Measurements from ENCODE around the gene P4HTM.
A peak's percentile ranks its signal among the peaks of the same experiment; 100 is the strongest.

P4HTM gene

GRCh38 chr3:48990636-48991469, 812 bp downstream of the P4HTM start:
- DNase-seq (ENCODE audit: low spot score), result no peak
- peak overlapping the region; percentile 97 for H3K4ac ChIP-seq (ENCODE audit: low read length)

DNA sequence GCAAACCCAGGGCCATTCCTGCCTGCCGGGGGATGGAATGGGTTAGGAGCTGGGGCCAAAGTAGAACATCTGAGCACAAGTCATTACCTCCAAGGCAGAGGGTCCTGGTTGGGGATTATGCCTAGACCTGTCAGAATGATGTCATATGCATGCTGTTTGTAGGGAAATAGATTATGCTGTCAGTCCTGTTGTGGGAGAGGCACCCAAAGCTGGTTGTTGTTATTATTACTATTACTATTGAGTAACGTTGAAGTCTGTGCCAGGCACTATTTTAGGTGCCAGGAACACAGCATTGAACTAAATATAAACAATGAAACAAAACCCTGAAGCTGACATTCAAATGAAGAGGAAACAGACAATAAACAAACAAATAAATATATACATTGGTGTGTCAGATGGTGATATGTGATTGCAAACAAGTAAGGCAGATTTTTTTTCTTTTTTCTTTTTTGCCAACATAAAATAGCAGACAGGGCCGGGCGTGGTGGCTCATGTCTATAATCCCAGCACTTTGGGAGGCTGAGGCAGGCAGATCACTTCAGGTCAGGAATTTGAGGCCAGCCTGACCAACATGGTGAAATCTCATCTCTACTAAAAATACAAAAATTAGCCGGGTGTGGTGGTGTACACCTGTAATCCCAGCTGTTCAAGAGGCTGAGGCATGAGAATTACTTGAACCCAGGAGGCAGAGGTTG, 2.0 kb downstream of the P4HTM start:
- no peak overlapping the region for H4K8ac ChIP-seq (ENCODE audit: low read depth, low read length)
- H2AFZ ChIP-seq (ENCODE audit: low read length), result no peak overlapping the region
- no peak overlapping the region for H3K4me3 ChIP-seq (ENCODE audit: low read length in 2 of 2)
- H3K27me3 ChIP-seq (ENCODE audit: control insufficient read depth in 3 of 3, insufficient read depth in 3 of 3, low read depth in 1 of 3, low read length in 3 of 3), result no peaks in the 10 kb centered on the region
- no peak overlapping the region for H3K4ac ChIP-seq (ENCODE audit: low read length)
- peak overlapping the region; percentile 10 for H2AK5ac ChIP-seq (ENCODE audit: low read depth, low read length)
- no peak overlapping the region for H2BK15ac ChIP-seq (ENCODE audit: low read length)
- peak overlapping the region; percentile 55 for H3K9ac ChIP-seq (ENCODE audit: low read depth, low read length, poor library complexity)
- peaks cover 2 to 26% of the 10 kb centered on the region in 2 donors for H3K36me3 ChIP-seq (replicated peaks in 1 of 2; ENCODE audit: control insufficient read depth in 2 of 2, insufficient read depth in 2 of 2, low read length in 2 of 2)
- no peak overlapping the region for H2BK5ac ChIP-seq (ENCODE audit: low read length)
- no peak overlapping the region for H4K91ac ChIP-seq (ENCODE audit: low read depth, low read length, poor library complexity)
- peaks cover 13 to 23% of the 10 kb centered on the region in 2 donors for H3K4me1 ChIP-seq (ENCODE audit: control insufficient read depth in 2 of 2, insufficient read depth in 1 of 2, low read depth in 1 of 2, low read length in 2 of 2)
- H3K14ac ChIP-seq (ENCODE audit: low read length), result no peak overlapping the region
- H3K18ac ChIP-seq (ENCODE audit: low read length), result no peak overlapping the region
- H2BK12ac ChIP-seq (ENCODE audit: low read length), result no peak overlapping the region
- peak overlapping the region; percentile 19 for H3K4me2 ChIP-seq (ENCODE audit: insufficient read depth, low read length, poor library complexity, severe bottlenecking)
- DNase-seq (ENCODE audit: low spot score), result no peak
- peaks cover 10% of the 10 kb centered on the region for H3K79me1 ChIP-seq (ENCODE audit: low read depth, low read length)
- no peak overlapping the region for H3K23ac ChIP-seq (ENCODE audit: low read depth, low read length, poor library complexity)
- no CpG with 5 or more reads among the region's 5 CpGs for WGBS, 2 donors (ENCODE audit: extremely low coverage in 2 of 2, insufficient read length in 2 of 2, insufficient replicate concordance in 1 of 2)
- no peaks in the 10 kb centered on the region for H3K9me3 ChIP-seq (replicated peaks in 1 of 2; ENCODE audit: control insufficient read depth in 2 of 2, insufficient read depth in 1 of 2, low read depth in 1 of 2, low read length in 2 of 2)
- H2BK120ac ChIP-seq (ENCODE audit: low read depth, low read length), result no peak overlapping the region
- H3K27ac ChIP-seq (replicated peaks; ENCODE audit: low read length), result no peak overlapping the region

More at GRCh38 chr3:48990636-48991469, 812 bp downstream of the P4HTM start:
- Histone ChIP-seq H3K9me3 (replicated peaks in 1 of 2; ENCODE audit: control insufficient read depth in 2 of 2, insufficient read depth in 1 of 2, low read depth in 1 of 2, low read length in 2 of 2) (no peaks in the 10 kb centered on the region), H4K8ac (ENCODE audit: low read depth, low read length) (no peak overlapping the region), H3K9ac (ENCODE audit: low read depth, low read length, poor library complexity) (peak overlapping the region; percentile 99), H3K18ac (ENCODE audit: low read length) (peak overlapping the region; percentile 97), H2AK5ac (ENCODE audit: low read depth, low read length) (peak overlapping the region; percentile 83), H2BK120ac (ENCODE audit: low read depth, low read length) (peak overlapping the region; percentile 20), H3K4me2 (ENCODE audit: insufficient read depth, low read length, poor library complexity, severe bottlenecking) (peak overlapping the region; percentile 93), H3K23ac (ENCODE audit: low read depth, low read length, poor library complexity) (peak overlapping the region; percentile 97), H2BK12ac (ENCODE audit: low read length) (no peak overlapping the region), H4K91ac (ENCODE audit: low read depth, low read length, poor library complexity) (no peak overlapping the region), H3K4me1 (ENCODE audit: control insufficient read depth in 2 of 2, insufficient read depth in 1 of 2, low read depth in 1 of 2, low read length in 2 of 2) (peaks cover 13 to 19% of the 10 kb centered on the region in 2 donors), H2AFZ (ENCODE audit: low read length) (peak overlapping the region; percentile 93), H3K27me3 (ENCODE audit: control insufficient read depth in 3 of 3, insufficient read depth in 3 of 3, low read depth in 1 of 3, low read length in 3 of 3) (no peaks in the 10 kb centered on the region), H2BK15ac (ENCODE audit: low read length) (peak overlapping the region; percentile 81), H3K27ac (replicated peaks; ENCODE audit: low read length) (peak overlapping the region; percentile 93), H3K4me3 (ENCODE audit: low read length in 2 of 2) (peak overlapping the region; percentile 64 to 99), H2BK5ac (ENCODE audit: low read length) (peak overlapping the region; percentile 91), H3K14ac (ENCODE audit: low read length) (peak overlapping the region; percentile 97), H3K79me1 (ENCODE audit: low read depth, low read length) (peaks cover 10% of the 10 kb centered on the region), H3K36me3 (replicated peaks in 1 of 2; ENCODE audit: control insufficient read depth in 2 of 2, insufficient read depth in 2 of 2, low read length in 2 of 2) (peaks cover 4 to 25% of the 10 kb centered on the region in 2 donors)
- WGBS, 2 donors (ENCODE audit: extremely low coverage in 2 of 2, insufficient read length in 2 of 2, insufficient replicate concordance in 1 of 2), result no CpG with 5 or more reads among the region's 40 CpGs

- Histone ChIP-seq H2BK5ac (ENCODE audit: low read length) (no peak overlapping the region), H3K4ac (ENCODE audit: low read length) (no peak overlapping the region), H3K27me3 (ENCODE audit: control insufficient read depth in 3 of 3, insufficient read depth in 3 of 3, low read depth in 1 of 3, low read length in 3 of 3) (no peaks in the 10 kb centered on the region), H3K36me3 (replicated peaks in 1 of 2; ENCODE audit: control insufficient read depth in 2 of 2, insufficient read depth in 2 of 2, low read length in 2 of 2) (peaks cover 2 to 28% of the 10 kb centered on the region in 2 donors), H2BK15ac (ENCODE audit: low read length) (no peak overlapping the region), H3K9me3 (replicated peaks in 1 of 2; ENCODE audit: control insufficient read depth in 2 of 2, insufficient read depth in 1 of 2, low read depth in 1 of 2, low read length in 2 of 2) (no peaks in the 10 kb centered on the region), H3K4me2 (ENCODE audit: insufficient read depth, low read length, poor library complexity, severe bottlenecking) (no peak overlapping the region), H3K4me1 (ENCODE audit: control insufficient read depth in 2 of 2, insufficient read depth in 1 of 2, low read depth in 1 of 2, low read length in 2 of 2) (peaks cover 24 to 41% of the 10 kb centered on the region in 2 donors), H2BK120ac (ENCODE audit: low read depth, low read length) (no peak overlapping the region), H3K14ac (ENCODE audit: low read length) (no peak overlapping the region), H4K8ac (ENCODE audit: low read depth, low read length) (no peak overlapping the region), H3K9ac (ENCODE audit: low read depth, low read length, poor library complexity) (no peak overlapping the region), H2AFZ (ENCODE audit: low read length) (no peak overlapping the region), H3K27ac (replicated peaks; ENCODE audit: low read length) (no peak overlapping the region), H3K4me3 (ENCODE audit: low read length in 2 of 2) (no peak overlapping the region), H3K18ac (ENCODE audit: low read length) (no peak overlapping the region), H2BK12ac (ENCODE audit: low read length) (no peak overlapping the region), H3K23ac (ENCODE audit: low read depth, low read length, poor library complexity) (no peak overlapping the region), H2AK5ac (ENCODE audit: low read depth, low read length) (no peak overlapping the region), H3K79me1 (ENCODE audit: low read depth, low read length) (peaks cover 10% of the 10 kb centered on the region), H4K91ac (ENCODE audit: low read depth, low read length, poor library complexity) (no peak overlapping the region)
- no peak for DNase-seq (ENCODE audit: low spot score)
These were observed 3.8 kb downstream of the P4HTM start for GRCh38 chr3:48993834-48994233.

- peaks cover 21 to 29% of the 10 kb centered on the region in 2 donors for H3K4me1 ChIP-seq (ENCODE audit: control insufficient read depth in 2 of 2, insufficient read depth in 1 of 2, low read depth in 1 of 2, low read length in 2 of 2)
- H4K8ac ChIP-seq (ENCODE audit: low read depth, low read length), result no peak overlapping the region
- H2AFZ ChIP-seq (ENCODE audit: low read length), result no peak overlapping the region
- H3K4ac ChIP-seq (ENCODE audit: low read length), result no peak overlapping the region
- H3K4me3 ChIP-seq (ENCODE audit: low read length in 2 of 2), result no peak overlapping the region
- H3K14ac ChIP-seq (ENCODE audit: low read length), result no peak overlapping the region
- H2AK5ac ChIP-seq (ENCODE audit: low read depth, low read length), result no peak overlapping the region
- H3K23ac ChIP-seq (ENCODE audit: low read depth, low read length, poor library complexity), result no peak overlapping the region
- no peak overlapping the region for H3K4me2 ChIP-seq (ENCODE audit: insufficient read depth, low read length, poor library complexity, severe bottlenecking)
- no peak overlapping the region for H3K27ac ChIP-seq (replicated peaks; ENCODE audit: low read length)
- no peak overlapping the region for H3K9ac ChIP-seq (ENCODE audit: low read depth, low read length, poor library complexity)
- no peak for DNase-seq (ENCODE audit: low spot score)
- no peak overlapping the region for H4K91ac ChIP-seq (ENCODE audit: low read depth, low read length, poor library complexity)
- no peak overlapping the region for H2BK120ac ChIP-seq (ENCODE audit: low read depth, low read length)
- no peak overlapping the region for H3K18ac ChIP-seq (ENCODE audit: low read length)
- no peak overlapping the region for H2BK15ac ChIP-seq (ENCODE audit: low read length)
- no peaks in the 10 kb centered on the region for H3K27me3 ChIP-seq (ENCODE audit: control insufficient read depth in 3 of 3, insufficient read depth in 3 of 3, low read depth in 1 of 3, low read length in 3 of 3)
- H3K79me1 ChIP-seq (ENCODE audit: low read depth, low read length), result peaks cover 1% of the 10 kb centered on the region
- H3K36me3 ChIP-seq (replicated peaks in 1 of 2; ENCODE audit: control insufficient read depth in 2 of 2, insufficient read depth in 2 of 2, low read length in 2 of 2), result peaks cover 2 to 26% of the 10 kb centered on the region in 2 donors
- no peak overlapping the region for H2BK12ac ChIP-seq (ENCODE audit: low read length)
- WGBS, 2 donors (ENCODE audit: extremely low coverage in 2 of 2, insufficient read length in 2 of 2, insufficient replicate concordance in 1 of 2), result no CpG with 5 or more reads among the region's 8 CpGs
- no peaks in the 10 kb centered on the region for H3K9me3 ChIP-seq (replicated peaks in 1 of 2; ENCODE audit: control insufficient read depth in 2 of 2, insufficient read depth in 1 of 2, low read depth in 1 of 2, low read length in 2 of 2)
- H2BK5ac ChIP-seq (ENCODE audit: low read length), result peak overlapping the region; percentile 3
These were observed 6.6 kb downstream of the P4HTM start for GRCh38 chr3:48996640-48997039.
